Daoy (cell line): ENCODE results near the gene MINDY4. TPM values are rescaled to one million over a fixed set of nuclear protein-coding genes. Genes with fewer than 3 reads are reported as not detected.

Source experiments
- DNase-seq: peaks from one replicate; pipeline ENCODE4 v3.0.0-alpha.2; 2015; ENCODE audit warnings: low read depth
- total RNA-seq: library from RNA; depleted of rRNA; stranded (reverse); fragments of >200 nt; shearing (Covaris generic); gene quantifications from 2 replicates; pipeline ENCODE4 v1.2.3, GENCODE V29; 2014; rRNA removed

Gene MINDY4
- 10.3 and 12.1 TPM in 2 replicates for total RNA-seq

DNA sequence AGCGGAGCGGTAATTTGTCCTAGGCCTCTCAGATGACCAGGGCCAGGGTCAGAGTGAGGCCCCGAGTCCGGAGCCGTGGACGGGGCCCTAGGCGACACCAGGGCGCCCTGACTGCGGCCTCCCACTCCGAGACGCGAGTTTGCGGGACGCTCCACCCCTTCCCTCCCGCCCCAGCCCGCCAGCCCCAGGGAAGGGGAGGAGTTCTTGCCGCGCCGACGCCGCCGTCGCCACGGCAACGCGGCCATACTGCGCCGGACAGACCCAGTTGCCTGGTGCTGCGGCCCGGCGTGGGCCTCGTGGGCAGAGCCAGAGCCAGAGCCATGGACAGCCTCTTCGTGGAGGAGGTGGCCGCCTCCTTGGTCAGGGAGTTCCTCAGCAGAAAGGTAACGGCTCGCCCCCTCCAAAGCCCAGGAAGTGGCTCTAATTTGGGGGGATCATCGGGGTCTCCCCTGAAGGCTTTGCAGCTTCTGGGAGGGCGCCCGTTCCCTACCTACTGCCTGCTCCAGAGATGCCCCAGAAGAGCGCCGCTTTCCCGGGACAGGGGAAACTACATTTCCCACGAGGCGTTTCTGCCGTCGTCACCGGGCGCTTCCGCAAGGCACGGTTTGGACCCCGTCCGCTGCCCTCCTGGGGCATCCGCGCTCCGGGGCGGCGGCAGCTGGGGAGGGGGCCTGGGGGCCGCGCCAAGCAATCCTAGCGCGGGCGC lies at the start of gene MINDY4:
Gene MINDY4 (plus strand): TSS at position 244 of the 706 bp plus-strand sequence. CDS start 77 bp downstream, at position 321.
- peak; percentile 96 for DNase-seq

DNA sequence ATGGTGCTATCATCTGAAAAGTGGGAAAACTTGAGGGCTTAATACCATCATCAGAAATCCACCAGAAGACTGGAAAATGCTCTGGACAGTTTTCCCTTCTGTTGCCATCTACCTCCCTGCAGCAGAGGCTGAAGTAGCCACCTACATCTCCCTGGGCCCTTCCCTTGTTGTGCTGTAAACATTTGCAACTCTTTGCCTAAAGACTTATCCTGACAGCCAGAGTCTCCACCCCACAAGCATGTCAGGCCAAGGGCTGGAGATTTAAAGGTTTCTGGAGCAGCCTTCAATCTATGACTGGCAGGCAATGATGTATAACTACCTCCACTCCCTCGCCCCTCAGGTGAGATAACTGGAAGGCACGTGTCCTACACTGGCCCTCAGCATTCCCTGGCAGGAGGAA lies 49.0 kb upstream of the MINDY4 start:
- DNase-seq = no peak

DNA sequence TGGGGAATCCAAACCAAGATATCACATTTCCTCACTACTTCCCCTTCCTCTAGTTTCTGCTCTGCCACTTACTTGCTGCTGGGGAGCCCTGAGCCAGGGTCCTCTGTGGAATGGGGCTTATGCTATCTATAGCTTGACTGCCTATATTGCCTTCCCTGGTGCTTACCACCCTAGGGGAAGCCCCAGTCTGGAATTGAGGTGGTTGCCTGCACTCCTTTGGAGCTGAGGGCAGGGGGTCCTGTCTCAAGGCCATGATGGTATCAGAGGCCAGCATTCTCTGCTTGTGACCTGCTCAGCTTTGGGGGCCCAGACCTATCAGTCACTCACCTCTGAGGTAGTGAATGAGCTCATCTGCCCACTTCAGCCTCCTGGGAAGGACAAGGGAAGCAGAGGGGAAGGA lies 48.5 kb upstream of the MINDY4 start:
- DNase-seq = no peak

DNA sequence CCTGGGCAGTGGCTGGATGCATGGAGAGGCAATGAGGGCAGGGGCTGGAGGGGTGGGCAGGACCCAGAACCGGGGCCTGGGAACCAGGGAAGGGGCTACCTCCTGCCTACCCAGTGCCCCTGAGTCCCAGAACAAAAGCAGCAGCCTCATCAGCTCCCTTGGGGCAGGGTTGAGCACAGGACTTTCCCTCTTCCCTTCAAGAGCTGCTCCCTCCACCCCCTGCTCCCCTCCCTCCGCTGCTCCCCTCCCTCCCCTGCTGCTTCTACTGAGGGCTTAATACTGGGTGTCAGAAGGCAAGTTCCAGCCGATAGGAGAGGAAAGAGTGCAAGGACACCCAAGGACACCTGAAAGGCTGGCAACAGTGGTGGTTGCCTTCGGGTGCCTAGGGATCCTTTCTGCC lies 47.4 kb upstream of the MINDY4 start:
- no peak for DNase-seq

DNA sequence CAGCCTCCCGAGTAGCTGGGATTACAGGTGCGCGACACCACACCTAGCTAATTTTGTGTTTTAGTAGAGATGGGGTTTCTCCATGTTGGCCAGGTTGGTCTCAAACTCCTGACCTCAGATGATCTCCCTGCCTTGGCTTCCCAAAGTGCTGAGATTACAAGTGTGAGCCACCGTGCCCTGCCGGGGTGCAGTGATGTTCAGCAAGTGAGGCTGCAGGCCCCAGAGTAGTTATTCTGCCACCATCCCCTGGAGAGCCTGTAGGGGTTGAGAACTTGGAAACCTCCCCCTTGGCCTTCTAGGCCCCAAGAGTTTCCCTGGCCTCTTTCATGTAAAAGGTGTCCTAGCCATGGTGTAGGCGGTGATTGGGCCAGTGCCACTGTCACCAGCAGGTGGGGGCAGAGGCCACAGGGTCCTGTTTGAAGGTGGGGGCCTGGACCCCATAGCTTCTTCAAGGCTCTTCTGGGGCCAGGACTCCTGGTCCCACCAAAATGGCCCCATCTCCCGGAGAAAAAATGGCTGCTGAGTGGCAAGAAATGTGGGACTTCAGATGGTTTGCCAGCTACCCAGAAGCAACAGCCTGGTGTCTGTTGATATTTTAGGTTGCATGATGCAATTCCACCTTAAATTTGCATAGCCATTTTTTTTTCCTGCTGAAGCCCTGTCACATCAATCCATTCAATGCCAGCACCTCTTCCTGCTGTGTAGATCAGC lies 44.8 kb upstream of the MINDY4 start:
- no peak for DNase-seq

DNA sequence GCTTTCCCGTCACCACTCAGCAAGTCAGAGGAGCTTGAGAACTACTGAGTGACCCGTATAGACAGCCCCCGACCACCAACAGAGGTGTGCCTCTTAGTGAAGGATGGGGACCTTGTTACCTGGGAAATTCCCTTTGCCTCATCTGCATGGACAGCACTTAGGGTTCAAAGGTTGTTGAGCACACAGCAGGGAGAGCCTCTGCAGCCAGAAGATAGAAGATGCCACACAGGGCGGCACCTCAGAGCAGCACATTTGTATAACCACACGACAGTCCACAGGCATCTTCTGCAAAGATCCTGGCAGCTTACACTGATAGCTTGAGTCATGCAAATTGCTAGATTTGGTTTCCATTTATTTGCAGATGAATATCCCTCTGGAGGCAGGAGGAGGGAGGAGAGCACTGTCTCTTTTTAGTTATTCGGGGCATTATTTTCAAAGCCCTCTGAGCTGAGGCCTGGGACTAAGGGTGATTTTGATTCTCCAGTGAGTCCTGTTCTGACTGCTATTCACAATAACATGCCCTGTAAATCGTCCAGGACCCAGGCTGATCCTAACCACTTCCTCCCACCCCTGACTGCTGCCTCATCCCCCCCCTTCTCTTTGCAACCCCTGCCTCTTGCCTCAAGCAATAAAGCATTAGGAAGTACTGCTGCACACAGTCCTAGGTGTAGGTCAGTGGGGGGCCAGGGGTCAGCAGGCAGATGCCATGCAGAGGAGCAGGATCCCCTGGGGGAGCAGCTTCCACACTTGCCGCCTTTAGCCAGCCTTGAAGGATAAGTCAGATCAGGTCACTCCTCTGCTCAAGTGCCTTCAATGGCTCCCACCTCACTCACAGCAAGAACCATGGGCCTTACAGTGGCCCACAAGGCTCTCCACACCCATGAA lies 43.9 kb upstream of the MINDY4 start:
- no peak for DNase-seq

DNA sequence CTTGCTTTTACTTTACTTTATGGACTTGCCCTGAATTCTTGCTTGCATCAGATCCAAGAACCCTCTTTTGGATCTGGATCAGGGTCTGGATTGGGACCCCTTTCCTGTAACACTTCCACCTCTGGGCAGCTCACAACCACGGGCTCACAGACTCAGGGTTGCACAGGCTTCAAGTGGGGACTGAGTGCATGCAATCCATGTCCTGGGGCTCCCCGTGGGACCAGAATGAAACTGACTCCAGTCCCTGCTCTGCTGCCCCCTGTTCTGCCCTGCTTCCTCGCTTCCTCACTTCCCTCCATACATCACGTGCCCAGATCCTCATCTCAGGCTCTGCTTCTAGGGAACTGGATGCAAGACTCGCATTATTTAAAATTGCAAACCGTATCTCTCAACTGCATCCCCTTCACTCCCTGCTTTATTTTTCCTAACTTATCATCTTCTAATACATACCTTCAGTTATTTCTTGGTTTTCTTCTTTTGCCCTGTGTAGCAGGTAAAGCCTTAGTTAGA lies 42.6 kb upstream of the MINDY4 start:
- DNase-seq = no peak

DNA sequence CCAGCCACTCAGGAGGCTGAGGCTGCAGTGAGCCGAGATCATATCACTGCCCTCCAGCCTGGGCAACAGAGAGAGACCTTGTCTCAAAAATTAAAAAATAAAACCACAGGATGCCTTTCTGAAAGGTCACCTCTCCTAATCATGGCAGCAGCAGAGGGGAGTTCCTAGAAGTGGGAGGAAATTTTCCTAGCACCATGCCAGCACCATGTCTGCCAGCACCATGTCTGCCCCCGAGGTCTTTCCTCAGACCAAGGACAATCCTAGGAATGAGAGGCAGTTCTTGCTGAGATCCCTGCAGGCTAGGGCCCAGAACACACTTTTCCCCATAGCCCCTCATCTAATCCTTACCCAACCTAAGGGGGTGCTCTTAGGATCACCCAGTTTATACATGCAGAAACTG lies 41.6 kb upstream of the MINDY4 start:
- no peak for DNase-seq

DNA sequence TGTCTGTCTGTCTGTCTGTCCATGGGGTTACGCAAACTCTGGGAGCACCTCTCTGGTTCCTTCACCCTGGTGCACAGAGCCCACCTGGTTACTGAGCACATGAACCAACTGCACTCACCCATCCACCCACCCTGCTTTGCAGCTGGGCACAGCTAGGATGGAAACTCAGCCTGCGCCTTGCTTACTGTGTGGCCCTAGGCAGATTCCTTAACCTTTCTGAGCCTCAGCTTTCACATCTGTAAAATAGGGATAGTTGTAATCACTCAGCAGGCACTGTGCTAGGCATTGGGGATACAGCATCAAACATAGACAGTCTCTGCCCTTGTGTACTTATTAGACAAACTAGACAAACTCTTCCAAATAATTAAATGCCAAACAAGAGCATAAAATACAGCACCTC lies 41.1 kb upstream of the MINDY4 start:
- DNase-seq = no peak

DNA sequence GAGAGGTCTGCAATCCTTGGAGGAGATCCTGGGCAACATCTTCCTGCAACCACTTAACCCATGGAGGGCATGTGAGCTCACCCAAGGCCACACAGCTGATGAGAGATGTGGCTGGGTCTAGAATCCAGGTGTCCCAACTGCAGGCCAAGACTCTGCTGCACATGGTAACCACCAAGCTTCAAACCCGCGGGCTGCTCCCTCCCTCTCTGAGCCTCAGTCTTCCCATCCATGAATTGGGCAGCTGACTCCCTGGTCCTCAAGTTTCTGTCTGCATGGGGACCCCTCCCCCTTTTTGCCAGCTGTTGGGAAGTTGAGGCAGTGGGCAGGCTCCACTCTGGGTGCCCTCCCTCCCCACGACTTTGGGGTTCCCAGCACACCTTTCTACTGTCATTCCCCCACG lies 40.2 kb upstream of the MINDY4 start:
- no peak for DNase-seq

DNA sequence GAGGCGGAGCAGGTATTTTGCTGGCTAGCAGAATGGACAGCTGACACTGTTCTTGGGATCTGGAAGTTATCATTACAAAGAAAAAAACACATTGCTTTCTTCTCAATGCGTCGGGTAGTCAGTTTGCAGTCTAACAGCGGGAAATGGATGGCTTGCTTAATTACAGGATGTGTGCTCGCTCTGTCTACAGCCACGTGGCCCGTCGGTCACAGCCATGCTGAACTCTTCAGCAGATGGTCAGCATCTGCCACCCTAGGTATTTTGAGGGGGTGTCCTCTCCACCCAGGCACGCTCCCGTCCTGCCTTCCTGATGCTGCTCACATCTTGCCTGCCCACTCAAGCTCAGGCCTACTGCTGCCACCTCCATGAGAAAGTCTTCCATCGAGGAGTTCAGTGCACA lies 39.6 kb upstream of the MINDY4 start:
- DNase-seq = no peak

DNA sequence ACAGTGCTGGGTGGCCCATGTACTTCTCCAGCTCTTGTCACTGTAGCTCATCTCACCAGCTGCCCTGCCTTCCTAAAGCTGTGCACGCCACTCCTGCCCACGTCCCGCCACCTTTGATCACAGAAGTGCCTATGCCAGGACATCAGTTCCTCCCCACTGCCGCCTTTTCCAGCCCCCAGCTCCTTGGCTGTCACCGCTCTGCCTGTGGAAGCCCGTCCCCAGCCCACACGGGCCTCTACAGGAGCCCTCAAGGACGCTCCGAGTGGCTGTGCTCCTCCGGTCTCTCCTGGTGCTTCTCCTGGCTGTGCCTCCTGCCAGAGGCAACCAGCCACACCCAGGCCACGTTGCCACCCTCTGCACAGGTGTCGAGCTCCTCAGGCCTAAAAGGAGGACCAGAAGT lies 38.6 kb upstream of the MINDY4 start:
- DNase-seq = no peak

DNA sequence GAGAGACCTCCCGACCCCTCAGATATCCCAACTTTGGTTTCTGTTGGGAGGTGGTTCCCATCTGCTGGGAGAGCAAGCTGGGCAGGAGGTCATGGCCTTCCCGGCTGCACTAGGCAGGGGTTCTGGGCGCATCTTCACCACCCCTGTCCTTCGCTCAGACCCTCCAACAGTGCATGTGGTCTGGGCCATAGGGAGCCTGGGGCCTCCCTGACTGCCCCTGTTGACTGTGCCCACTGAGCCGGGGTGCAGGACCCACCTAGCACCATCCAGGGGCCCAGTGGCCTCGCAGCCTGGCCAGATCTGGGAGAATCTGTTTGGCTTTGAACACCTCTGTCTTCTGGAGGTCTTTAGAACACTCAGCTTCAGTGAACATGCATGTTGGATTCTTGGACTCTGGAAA lies 38.0 kb upstream of the MINDY4 start:
- no peak for DNase-seq

DNA sequence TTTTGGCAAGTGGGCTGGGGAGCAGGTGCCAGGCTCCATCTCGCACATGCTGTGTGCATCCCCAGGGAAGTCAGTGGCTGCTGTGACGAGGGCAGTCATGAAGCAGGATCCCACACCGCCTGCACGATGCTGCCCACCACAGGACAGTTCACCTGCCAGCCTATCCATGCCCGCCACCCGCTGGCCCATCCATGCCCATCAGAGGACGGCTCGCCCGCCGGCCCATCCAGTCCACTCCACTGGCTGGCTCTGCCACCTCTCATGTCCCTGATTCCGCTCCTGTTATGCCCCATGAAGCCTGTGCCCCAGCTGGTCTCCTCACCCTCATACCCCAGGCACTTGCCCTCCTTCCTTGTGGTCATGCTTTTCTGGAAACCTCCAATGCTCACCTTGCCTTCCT lies 37.5 kb upstream of the MINDY4 start:
- DNase-seq = no peak

DNA sequence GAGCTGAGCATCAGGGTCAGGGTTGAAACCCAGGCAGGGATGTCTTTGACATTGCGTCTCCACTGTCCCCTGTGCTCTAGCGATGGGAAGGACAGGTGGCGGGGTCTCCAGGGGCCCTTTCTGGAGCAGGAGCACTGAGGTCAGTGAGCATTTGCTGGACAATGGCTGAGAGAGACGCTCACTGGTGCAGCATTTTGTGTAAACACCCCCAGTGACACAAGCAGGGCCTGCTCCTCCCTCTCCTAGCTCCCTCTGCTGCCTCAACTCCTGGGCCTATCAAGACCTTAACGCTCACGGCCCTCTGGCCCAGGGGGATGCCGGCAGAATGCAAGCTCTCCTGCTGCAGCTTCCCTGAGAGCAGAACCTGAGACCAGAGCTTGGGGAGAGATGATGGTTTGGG lies 36.7 kb upstream of the MINDY4 start:
- no peak for DNase-seq

DNA sequence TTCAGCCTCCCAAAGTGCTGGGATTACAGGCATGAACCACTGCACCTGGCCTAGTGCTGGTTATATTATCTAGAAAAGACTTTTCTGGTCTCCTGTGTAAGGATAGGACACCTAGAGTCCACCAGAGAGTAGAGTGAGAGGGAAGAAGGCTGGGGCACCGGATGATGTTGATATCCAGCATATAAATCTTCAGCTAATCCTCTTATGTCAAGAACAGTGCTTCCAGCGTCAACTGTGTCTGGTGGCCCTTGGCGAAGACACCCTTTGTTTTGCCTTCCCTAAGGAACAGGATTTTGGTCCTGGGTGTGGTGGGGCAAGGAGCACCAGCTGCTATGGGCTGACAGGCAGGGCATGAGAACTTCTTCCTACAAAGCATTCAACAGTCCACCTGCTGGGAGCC lies 35.6 kb upstream of the MINDY4 start:
- no peak for DNase-seq

DNA sequence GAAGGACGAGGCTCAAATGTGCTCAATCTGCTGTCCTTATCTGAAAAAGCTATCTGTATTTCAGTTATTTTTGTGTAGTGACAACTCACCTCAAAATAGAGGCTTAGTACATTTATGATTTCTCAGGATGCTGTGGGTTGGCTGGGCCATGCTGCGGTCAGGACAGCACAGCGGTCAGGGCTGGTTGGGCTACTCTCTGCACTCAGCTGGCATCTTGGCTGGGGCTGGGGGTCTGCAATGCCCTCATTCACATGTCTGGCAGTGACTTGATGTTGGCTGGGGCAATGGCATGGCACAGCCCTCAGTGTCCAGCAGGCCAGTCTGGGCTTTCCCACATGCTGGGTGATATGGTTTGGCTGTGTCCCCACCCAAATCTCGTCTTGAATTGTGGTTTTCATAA lies 34.9 kb upstream of the MINDY4 start:
- DNase-seq = no peak

DNA sequence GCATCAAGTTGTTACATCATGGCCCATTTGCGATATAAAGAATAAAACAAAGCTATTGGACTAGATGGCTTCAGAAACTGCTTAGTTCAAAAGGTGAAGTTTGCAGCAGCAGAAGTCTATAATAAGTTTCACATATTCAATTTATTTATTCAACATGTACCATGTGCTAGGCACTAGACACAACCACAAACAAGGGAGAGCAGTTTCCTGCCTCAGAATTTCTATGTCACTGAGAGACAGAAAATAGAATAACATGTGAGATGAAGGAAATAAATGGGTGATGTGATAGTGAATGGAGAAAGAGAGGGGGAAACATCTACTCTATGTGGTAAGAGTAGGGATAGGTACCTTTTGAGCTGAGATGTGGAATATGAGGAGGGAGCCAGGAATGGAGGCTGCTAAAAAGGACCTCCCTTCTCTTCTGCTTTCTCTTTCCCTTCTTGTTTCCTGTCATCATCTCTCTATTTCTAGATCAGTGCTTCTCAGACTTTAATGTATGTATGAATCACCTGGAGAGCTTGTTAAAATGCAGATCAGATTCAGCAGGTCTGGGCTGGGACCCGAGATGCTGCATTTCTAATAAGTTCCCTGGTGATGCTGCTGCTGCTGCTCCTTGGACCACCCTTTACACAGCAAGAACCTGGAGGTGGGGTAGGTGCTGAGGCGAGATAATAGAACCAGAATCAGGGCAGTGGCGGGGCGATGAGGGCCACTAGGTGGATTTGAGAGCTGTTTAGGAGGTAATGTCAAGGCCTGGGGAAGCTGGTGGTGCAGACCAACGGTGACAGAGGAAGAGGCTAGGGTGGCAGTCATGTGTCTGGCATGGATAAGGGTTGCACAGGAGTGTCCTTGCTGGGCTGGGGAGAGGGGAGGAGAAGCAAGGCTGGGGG lies 32.9 kb upstream of the MINDY4 start:
- no peak for DNase-seq

DNA sequence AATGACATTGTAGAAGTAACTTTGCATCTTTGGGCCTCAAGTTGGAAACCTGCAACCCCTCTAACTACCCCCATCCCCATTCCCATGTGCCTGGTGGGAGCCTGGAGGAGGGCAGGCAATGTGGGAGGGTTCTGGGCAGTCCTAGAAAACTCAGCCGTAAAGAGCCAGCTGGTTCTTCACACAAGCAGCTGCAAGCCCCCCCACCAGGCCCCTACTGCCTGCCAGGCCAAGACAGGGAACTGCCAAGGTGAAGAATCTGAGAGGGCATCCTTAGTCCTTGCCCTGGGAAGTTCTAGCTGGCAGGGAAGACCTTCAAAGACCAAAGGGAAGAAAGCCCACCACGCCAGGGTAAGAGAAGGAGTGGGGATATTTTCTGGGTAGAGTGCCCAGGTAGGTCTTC lies 31.5 kb upstream of the MINDY4 start:
- DNase-seq = no peak

DNA sequence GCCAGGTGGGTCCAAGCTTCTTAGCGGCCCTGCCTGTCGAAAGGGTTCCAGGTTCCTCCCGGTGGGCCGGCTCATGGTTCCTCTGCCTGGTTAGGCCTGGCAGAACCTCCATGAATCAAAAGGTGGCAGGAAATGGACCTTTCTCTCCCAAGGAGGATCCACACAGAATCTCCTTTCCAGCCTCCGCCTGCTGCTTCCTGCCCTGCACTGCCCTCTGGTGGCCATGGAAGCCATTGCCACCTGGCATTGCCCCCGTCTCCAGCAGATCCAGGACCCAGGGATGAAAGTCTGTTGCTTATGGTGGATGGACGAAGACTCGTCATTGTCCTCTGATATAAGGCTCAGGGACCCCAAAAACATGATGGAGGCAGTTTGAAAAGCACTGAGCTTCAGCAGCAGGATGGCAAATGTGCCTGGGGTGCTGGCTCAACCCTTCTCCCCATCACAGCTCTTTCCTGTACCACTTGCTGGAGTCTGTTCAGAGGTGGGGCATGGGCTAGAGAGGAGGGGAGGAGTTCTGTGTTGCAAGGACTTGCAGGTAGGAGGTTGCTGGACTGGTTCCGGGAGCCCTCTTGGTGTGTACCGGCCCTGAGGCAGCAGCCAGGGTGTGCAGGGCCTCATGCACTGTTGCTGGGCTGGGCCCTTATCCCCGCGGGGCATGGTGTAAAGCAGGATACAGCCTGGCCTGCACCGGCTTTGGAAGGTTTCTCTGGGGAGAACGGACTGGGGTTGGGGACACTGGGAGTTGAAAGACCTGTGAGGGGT lies 30.6 kb upstream of the MINDY4 start:
- DNase-seq = peak; percentile 87

DNA sequence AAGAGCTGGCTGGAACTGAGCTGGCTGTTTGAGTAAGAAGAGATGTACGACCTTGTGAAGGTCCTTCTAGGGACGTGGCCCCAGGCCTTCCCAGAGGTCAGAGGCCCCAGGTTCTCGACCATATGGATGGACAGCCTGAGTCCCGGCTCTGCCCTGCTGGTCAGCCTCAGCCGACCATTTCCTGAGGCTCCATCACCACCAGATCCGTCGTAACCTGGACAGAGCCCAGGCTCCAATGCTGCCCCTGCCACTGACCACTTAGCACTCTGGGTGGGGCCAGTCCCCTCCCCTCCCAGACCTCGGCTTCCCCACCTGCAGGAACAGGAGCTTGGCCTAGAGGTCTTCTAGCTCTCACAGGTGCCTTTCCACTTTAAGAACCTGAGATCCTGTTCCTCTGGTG lies 29.9 kb upstream of the MINDY4 start:
- DNase-seq = no peak
